Urinary bladder (tissue), 4 donors: Measurements from ENCODE around the gene CREB3. TPM values are rescaled to one million over a fixed set of nuclear protein-coding genes. Genes with fewer than 3 reads are reported as not detected.

Experiments used
- DNase-seq: peaks from one replicate; pipeline ENCODE4 v3.0.0-alpha.2; 2015; ENCODE audit errors: extremely low spot score
- H3K27ac ChIP-seq: one replicate; pipeline ENCODE4 v1.5.1; 2013; ENCODE audit warnings: low read depth, mild to moderate bottlenecking, moderate library complexity
- H3K36me3 ChIP-seq: one replicate; pipeline ENCODE4 v1.6.1; 2013; ENCODE audit warnings: mild to moderate bottlenecking, moderate library complexity; ENCODE audit not compliant: insufficient read depth
- H3K4me1 ChIP-seq: one replicate; pipeline ENCODE4 v1.6.1; 2013; ENCODE audit warnings: mild to moderate bottlenecking, moderate library complexity; ENCODE audit not compliant: insufficient read depth
- H3K4me3 ChIP-seq: one replicate; pipeline ENCODE4 v1.5.1; 2013; ENCODE audit warnings: low read depth, low read length
- WGBS: extraction: QIAGEN DNeasy Blood & Tissue Kit; methylation state at CpG from one replicate; pipeline ENCODE4 v1.1.7; 2013; 5-methylcytosine and 5-hydroxymethylcytosine counted together
- polyA plus RNA-seq: library from polyadenylated mRNA; stranded (reverse); fragments of 200-250 nt; gene quantifications from one replicate; pipeline ENCODE4 v1.2.3, GENCODE V29; 2013
- total RNA-seq: library from RNA; depleted of rRNA; stranded (reverse); fragments of >200 nt; gene quantifications from one replicate; pipeline ENCODE4 v1.2.3, GENCODE V29; 2014
- donor health status: healthy with polysubstance abuse.
- donor health status: healthy.

Gene CREB3
- total and polyA plus RNA-seq, 2 donors = 28.2 to 50.0 TPM

DNA sequence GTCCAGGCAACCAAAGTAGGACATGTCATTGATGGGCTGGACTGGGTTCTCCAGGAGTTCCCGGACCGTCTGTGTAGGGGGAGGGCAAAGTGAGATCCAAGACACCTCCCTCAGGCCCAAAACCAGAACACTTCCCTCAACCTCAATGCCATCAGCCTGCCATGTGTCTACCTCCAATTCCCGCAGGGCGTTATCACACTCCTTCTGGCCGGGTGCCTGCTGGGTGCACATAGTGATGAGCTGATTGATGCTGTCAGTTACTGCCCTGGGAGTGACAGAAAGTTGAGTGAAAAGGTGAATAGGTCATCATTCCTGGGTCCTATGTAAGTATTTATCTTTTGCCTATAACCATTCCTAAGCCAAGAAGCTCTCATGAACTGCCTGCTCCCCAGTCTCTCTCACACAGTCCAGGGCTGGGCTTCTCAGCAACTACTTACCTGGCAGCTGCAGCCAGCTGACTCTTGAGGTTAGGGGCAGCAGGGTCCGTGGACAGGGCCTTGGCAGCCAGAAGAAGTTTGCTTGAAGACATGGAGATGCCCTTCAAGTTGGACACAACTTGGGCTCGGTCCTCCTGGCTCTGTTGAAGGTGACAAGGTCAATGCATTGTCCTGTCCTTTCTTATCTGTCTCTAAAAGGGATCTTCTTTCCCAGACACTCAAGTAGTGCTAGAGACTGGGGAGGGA, 21.5 kb upstream of the CREB3 start:
- Histone ChIP-seq H3K27ac (no peak overlapping the region), H3K36me3 (peaks cover 25% of the 10 kb centered on the region), H3K4me3 (no peak overlapping the region), H3K4me1 (no peaks in the 10 kb centered on the region)
- WGBS = 83% methylated on average over 7 of the region's 7 CpGs
- DNase-seq = no peak

DNA sequence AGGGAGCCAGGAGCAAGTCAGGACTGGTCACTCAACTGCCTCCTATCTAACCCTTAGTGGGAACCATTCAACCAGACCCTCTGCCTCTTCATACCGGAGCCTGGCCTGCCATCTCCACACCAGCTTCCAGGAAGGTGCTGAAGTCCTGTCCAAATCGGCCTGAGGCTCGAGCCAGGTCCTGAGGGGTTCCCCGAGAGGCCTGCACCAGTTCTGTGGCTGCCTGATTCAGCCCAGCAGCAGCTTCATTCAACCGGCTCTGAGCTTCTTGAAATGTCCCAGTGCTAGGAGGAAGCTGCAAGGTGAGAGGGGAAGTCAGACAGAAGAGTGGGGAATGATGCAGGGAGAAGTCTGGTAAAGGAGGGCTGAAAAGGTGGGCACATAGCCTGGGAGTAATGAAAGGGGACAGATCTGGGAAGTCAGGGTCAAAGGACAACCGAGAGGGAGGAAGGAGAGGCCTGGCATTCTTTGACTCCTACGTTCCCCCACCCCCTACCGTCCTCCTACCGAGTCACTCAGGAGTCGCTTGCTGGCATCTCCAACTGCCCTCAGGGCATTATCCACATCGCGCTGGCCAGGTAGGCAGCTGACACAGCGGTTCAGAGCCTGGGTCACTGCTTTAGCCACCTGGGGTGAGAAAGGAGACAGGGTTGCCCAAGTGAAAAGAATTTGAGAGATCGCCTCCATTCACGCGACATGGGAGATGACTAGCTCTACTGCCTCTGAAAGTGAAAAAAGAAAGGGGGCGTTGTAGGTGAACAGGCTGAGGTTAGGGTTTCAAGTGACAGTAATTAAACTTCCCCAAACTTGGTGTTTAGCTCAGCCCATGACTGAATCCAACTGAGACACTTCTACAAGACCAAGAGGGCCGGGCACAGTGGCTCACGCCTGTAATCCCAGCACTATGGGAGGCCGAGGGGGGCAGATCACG, 20.7 kb upstream of the CREB3 start:
- Histone ChIP-seq H3K4me1 (no peaks in the 10 kb centered on the region), H3K4me3 (no peak overlapping the region), H3K36me3 (peaks cover 23% of the 10 kb centered on the region), H3K27ac (no peak overlapping the region)
- WGBS = 89% methylated on average over 21 of the region's 21 CpGs
- DNase-seq = no peak

DNA sequence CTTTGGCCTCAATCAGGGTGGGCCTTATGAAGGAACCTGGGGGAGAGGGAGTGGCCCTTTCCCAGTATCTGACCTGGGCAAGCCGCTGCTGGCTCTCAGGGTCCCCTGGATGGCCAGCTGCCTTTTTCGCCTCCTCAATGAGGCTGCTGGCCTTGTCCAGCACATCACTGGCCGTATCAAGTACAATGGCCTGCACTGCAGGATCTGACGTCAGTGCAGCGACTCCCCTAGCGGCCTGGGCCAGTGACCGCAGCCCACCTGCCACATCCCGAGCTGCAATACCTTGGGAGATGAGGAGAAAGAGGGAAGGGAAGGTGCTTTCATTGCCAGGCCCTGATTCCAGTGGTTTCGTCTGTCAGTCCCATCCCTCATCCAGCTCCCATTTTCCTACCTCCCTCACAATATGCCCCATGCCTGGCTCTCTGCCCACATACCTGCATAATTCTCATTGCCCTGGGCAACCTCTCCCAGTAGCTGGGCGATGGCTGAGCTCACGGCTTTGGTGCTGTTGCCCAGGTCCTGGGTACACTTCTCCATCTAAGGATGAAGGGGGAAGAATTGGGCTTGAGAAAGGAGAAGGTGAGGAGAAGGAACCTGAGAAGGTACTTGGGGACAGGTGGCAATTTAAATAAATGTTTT, 19.6 kb upstream of the CREB3 start:
- 88% methylated on average over 11 of the region's 11 CpGs for WGBS

GRCh38 chr9:35713578-35713977, 18.9 kb upstream of the CREB3 start:
- Histone ChIP-seq H3K27ac (no peak overlapping the region), H3K36me3 (peaks cover 19% of the 10 kb centered on the region), H3K4me1 (no peaks in the 10 kb centered on the region), H3K4me3 (no peak overlapping the region)
- 88% methylated on average over 3 of the region's 3 CpGs for WGBS
- no peak for DNase-seq

More for the DNA sequence above, 19.6 kb upstream of the CREB3 start:
- H3K27ac ChIP-seq = no peak overlapping the region
- H3K36me3 ChIP-seq = peaks cover 19% of the 10 kb centered on the region
- DNase-seq = no peak
- no peak overlapping the region for H3K4me3 ChIP-seq
- no peaks in the 10 kb centered on the region for H3K4me1 ChIP-seq

- no peak for DNase-seq
- Histone ChIP-seq H3K4me3 (no peak overlapping the region), H3K4me1 (no peaks in the 10 kb centered on the region), H3K36me3 (peaks cover 23% of the 10 kb centered on the region), H3K27ac (no peak overlapping the region)
- WGBS = 92% methylated on average over 6 of the region's 6 CpGs
Observed at GRCh38 chr9:35714123-35714522, 18.3 kb upstream of the CREB3 start.

GRCh38 chr9:35714579-35715252, 17.8 kb upstream of the CREB3 start:
- no peak overlapping the region for H3K27ac ChIP-seq

GRCh38 chr9:35716230-35716629, 16.2 kb upstream of the CREB3 start:
- DNase-seq = no peak
- Histone ChIP-seq H3K36me3 (peaks cover 23% of the 10 kb centered on the region), H3K4me1 (no peaks in the 10 kb centered on the region), H3K27ac (no peak overlapping the region), H3K4me3 (no peak overlapping the region)
- WGBS = 81% methylated on average over 4 of the region's 4 CpGs

More at GRCh38 chr9:35714579-35715252, 17.8 kb upstream of the CREB3 start:
- no peak for DNase-seq
- Histone ChIP-seq H3K4me3 (no peak overlapping the region), H3K36me3 (peaks cover 23% of the 10 kb centered on the region), H3K4me1 (no peaks in the 10 kb centered on the region)
- WGBS = 91% methylated on average over 13 of the region's 13 CpGs

- DNase-seq = no peak
- Histone ChIP-seq H3K4me1 (no peaks in the 10 kb centered on the region), H3K36me3 (peaks cover 20% of the 10 kb centered on the region), H3K27ac (no peak overlapping the region), H3K4me3 (no peak overlapping the region)
- WGBS = 89% methylated on average over 14 of the region's 14 CpGs
Observed at GRCh38 chr9:35717132-35717870, 15.2 kb upstream of the CREB3 start.

DNA sequence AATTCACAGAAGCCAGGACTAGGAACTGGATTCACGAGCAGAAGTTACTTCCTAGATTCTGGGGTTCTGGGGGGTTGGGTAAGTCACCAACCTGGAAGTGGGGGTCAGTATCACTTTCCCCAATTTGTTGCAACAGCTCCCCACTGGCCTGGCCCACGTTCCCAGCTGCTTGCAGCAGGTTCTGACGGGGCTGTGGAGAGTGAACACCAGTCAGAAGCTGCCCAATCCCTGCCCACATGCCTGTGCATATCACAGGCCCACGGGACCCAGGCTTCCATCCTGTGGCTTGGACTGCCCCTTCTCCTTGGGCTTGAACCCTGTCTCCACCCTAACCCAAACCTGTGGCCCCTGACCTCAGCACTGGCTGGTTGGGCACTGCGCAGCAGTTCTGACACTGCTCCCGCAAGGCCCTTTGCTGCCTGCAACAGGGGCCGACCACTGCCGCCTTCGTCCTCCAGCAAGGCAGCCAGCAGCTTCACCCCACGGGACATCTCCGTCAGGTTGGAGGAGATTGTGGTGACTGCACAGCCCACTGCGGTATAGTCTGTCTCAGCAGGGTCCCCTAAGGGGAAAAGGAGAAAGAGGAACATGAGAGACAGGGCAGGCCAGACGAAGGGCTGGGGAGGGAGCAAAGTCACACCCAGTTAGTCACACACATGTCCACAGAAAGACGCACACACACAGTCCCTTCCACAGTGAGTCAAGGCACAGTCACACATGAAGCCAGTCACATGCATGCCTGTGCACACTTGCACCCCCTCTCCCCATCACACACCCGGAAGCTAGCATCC, 13.6 kb upstream of the CREB3 start:
- no peak for DNase-seq
- Histone ChIP-seq H3K4me3 (no peak overlapping the region), H3K36me3 (peaks cover 10% of the 10 kb centered on the region), H3K4me1 (no peaks in the 10 kb centered on the region), H3K27ac (no peak overlapping the region)
- 86% methylated on average over 15 of the region's 15 CpGs for WGBS

DNA sequence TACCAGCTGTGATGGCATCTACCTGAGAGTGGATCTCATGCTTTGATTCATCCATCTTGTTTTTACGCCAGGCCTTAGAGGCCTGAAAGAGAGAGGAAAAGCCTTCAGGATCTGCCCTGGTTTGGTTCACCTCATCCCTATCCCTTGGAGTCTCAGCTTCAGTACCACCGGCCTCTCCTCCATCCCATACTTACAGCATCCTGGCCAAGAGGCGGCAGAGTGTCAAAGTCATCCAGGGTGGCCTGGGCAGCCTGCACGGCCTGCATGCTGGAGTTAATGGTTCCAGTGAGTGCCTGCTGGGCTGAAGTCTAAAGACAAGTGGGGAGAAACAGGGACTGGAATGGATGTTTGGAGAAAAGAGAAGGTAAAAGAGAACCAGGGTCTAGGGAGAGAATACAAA, 12.9 kb upstream of the CREB3 start:
- H3K27ac ChIP-seq = no peak overlapping the region
- 92% methylated on average over 4 of the region's 4 CpGs for WGBS
- H3K4me1 ChIP-seq = no peaks in the 10 kb centered on the region
- no peak overlapping the region for H3K4me3 ChIP-seq
- peaks cover 6% of the 10 kb centered on the region for H3K36me3 ChIP-seq
- DNase-seq = no peak

GRCh38 chr9:35723426-35723825, 9.0 kb upstream of the CREB3 start:
- peaks cover 4% of the 10 kb centered on the region for H3K36me3 ChIP-seq
- no peak overlapping the region for H3K27ac ChIP-seq
- no peaks in the 10 kb centered on the region for H3K4me1 ChIP-seq
- WGBS = 85% methylated on average over 2 of the region's 2 CpGs
- H3K4me3 ChIP-seq = no peak overlapping the region
- DNase-seq = no peak

DNA sequence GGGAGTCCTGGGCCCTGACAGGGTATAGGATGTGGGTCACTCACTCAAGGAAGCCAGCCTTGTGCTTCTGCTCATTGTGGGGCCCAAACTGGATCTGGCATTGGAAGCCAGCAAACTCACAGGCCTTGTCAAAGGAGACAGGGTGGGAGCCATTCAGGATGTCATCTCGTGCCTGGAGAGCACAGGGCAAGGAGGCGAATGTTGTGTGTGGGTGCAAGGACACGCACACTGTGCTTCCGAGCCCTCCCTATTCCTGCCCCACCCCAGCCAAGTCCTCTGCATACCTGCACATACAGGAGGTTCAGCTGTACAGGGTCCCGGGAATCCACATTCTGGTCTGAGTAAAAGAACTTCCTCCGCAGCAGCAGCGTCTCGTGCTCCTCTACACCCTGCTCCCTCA, 8.6 kb upstream of the CREB3 start:
- Histone ChIP-seq H3K27ac (no peak overlapping the region), H3K36me3 (peaks cover under 1% of the 10 kb centered on the region), H3K4me1 (no peaks in the 10 kb centered on the region), H3K4me3 (no peak overlapping the region)
- DNase-seq = no peak
- 95% methylated on average over 8 of the region's 8 CpGs for WGBS
